Measurements from ENCODE around the gene HNRNPA3. TPM values are rescaled to one million over a fixed set of nuclear protein-coding genes. Genes with fewer than 3 reads are reported as not detected.

HNRNPA3 gene
- total and polyA plus RNA-seq, 2 experiments from 2014 or later: 151 to 290 TPM

DNA sequence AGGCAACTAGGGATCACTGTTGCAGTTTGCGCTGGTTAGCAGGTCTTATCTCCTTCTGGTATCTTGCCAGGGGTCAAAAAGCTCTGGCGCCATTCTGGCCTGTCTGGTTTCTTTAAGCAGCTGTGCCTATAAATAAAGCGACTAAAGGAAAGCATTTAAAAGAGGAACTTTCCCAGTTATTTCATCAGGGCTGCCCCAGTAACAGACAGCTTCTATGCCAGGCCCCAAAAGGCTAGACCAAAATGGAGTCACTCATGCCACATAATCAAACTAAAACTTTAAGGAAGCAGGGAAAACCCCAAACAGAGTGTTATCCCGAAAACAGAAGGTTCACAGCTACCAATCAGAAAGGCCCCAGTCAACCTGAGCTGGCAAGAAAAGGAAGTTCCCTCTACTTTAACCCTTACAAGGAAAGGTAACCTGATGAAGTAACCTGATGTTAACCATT, 41.2 kb upstream of the HNRNPA3 start:
- peaks cover 16% of the 10 kb centered on the region; the same call in 1 of the 2 replicates for H3K4me1 ChIP-seq (ENCODE audit: insufficient read depth)
- H3K9me2 ChIP-seq (ENCODE audit: insufficient read depth): no peaks in the 10 kb centered on the region
- no peak overlapping the region for H3K4me3 ChIP-seq
- no peak for TF ChIP-seq REST (IDR thresholded peaks at IDR 0.05; ENCODE audit: unreplicated experiment)
- no peak overlapping the region for H3K4me2 ChIP-seq
- Mint-ChIP-seq H3K27me3 (ENCODE audit: insufficient read depth, low read depth, poor library complexity) (peaks cover 3% of the 10 kb centered on the region), H3K36me3 (ENCODE audit: low read depth) (no peaks in the 10 kb centered on the region), H3K27ac (no peak overlapping the region), H3K4me3 (no peak overlapping the region), H3K4me1 (peaks cover 26% of the 10 kb centered on the region), H3K9me3 (no peaks in the 10 kb centered on the region)
- no peaks in the 10 kb centered on the region for H3K27me3 ChIP-seq (ENCODE audit: insufficient read depth)
- H3F3A ChIP-seq (replicated peaks; ENCODE audit: low read depth): no peaks in the 10 kb centered on the region
- H3K27ac ChIP-seq (ENCODE audit: low read depth): no peak overlapping the region
- no peaks in the 10 kb centered on the region for H4K20me1 ChIP-seq (replicated peaks; ENCODE audit: insufficient read depth)
- no peak for ATAC-seq
- no peaks in the 10 kb centered on the region for H3K36me3 ChIP-seq (ENCODE audit: insufficient read depth)
- H2AFZ ChIP-seq: peak overlapping the region; percentile 39; the same call in 1 of the 2 replicates
- no peaks in the 10 kb centered on the region for H3K79me2 ChIP-seq (replicated peaks; ENCODE audit: insufficient read depth)
- no peak for DNase-seq (ENCODE audit: low spot score)

GRCh38 chr2:177172034-177172880, 40.3 kb upstream of the HNRNPA3 start:
- Histone ChIP-seq H2AFZ (no peak overlapping the region; the same call in 1 of the 2 replicates), H3K9me2 (ENCODE audit: insufficient read depth) (no peaks in the 10 kb centered on the region), H3K27me3 (ENCODE audit: insufficient read depth) (no peaks in the 10 kb centered on the region), H3F3A (replicated peaks; ENCODE audit: low read depth) (no peaks in the 10 kb centered on the region), H3K79me2 (replicated peaks; ENCODE audit: insufficient read depth) (no peaks in the 10 kb centered on the region), H3K27ac (ENCODE audit: low read depth) (no peak overlapping the region), H4K20me1 (replicated peaks; ENCODE audit: insufficient read depth) (no peaks in the 10 kb centered on the region), H3K4me3 (no peak overlapping the region), H3K4me2 (no peak overlapping the region), H3K4me1 (ENCODE audit: insufficient read depth) (peaks cover 13% of the 10 kb centered on the region; the same call in 1 of the 2 replicates), H3K36me3 (ENCODE audit: insufficient read depth) (no peaks in the 10 kb centered on the region)
- no peak overlapping the region for H3K4me3 Mint-ChIP-seq
- ATAC-seq (no peak), DNase-seq (ENCODE audit: low spot score) (no peak)
- peaks cover 21% of the 10 kb centered on the region for H3K4me1 Mint-ChIP-seq
- no peaks in the 10 kb centered on the region for H3K36me3 Mint-ChIP-seq (ENCODE audit: low read depth)
- no peak overlapping the region for H3K27ac Mint-ChIP-seq
- H3K9me3 Mint-ChIP-seq: no peaks in the 10 kb centered on the region
- H3K27me3 Mint-ChIP-seq (ENCODE audit: insufficient read depth, low read depth, poor library complexity): peaks cover 3% of the 10 kb centered on the region
- TF ChIP-seq REST (IDR thresholded peaks at IDR 0.05; ENCODE audit: unreplicated experiment): no peak
- no peak for TF ChIP-seq CREB1 (CRISPR knock-in tag; IDR thresholded peaks at IDR 0.05; ENCODE audit: low read depth)
- TF ChIP-seq STAT1 (IDR thresholded peaks at IDR 0.05; ENCODE audit: unreplicated experiment): no peak
- no peak for TF ChIP-seq ZNF331 (CRISPR knock-in tag; IDR thresholded peaks at IDR 0.05; ENCODE audit: low read depth)
- no peak for TF ChIP-seq CTCF (conservative IDR thresholded peaks at IDR 0.05; ENCODE audit: low read depth in 2 of 2)
